H1 (cell line): ENCODE results near the gene SLC22A15. TPM values are rescaled to one million over a fixed set of nuclear protein-coding genes. Genes with fewer than 3 reads are reported as not detected.

Experiments
- CTCF ChIA-PET: fragments of 300-600 bp; sonication (Branson Sonifier 250); formaldehyde crosslinking; loops from one replicate; lab custom pipeline; 2021; ENCODE audit not compliant: partially characterized antibody; lab: Charles Lee
- POLR2A ChIA-PET: fragments of 300-600 bp; sonication (Branson Sonifier 250); formaldehyde crosslinking; loops from one replicate; lab custom pipeline; 2021; ENCODE audit warnings: inconsistent platforms; ENCODE audit not compliant: partially characterized antibody; lab: Charles Lee
- DNase-seq, 2 experiments: peaks; one replicate each; pipeline versions ENCODE4 v3.0.0 to v3.0.0-alpha.2; 2010 to 2022; ENCODE audit warnings: low spot score in 2 of 2, low read depth in 1 of 2, mixed read lengths in 1 of 2
- FAIRE-seq: peaks from 2 replicates; lab custom pipeline; 2011; peaks lifted over from hg19 to GRCh38; lab: Jason Lieb, UNC
- H2AFZ ChIP-seq: 2 replicates; pipeline ENCODE4 v1.8.1; 2012; ENCODE audit warnings: low read length, inconsistent platforms
- H2AK5ac ChIP-seq: 2 replicates; pipeline ENCODE4 v1.6.1; 2013; ENCODE audit warnings: low read depth, low read length
- H2BK120ac ChIP-seq: replicated peaks from 2 replicates; pipeline ENCODE3; 2013; ENCODE audit warnings: low read depth, low read length, inconsistent platforms
- H2BK12ac ChIP-seq: 2 replicates; pipeline ENCODE4 v1.6.1; 2013; ENCODE audit warnings: low read depth, low read length
- H2BK15ac ChIP-seq: 2 replicates; pipeline ENCODE4 v1.6.1; 2013; ENCODE audit warnings: low read length
- H2BK20ac ChIP-seq: 2 replicates; pipeline ENCODE4 v1.6.1; 2013; ENCODE audit warnings: low read length
- H2BK5ac ChIP-seq: 2 replicates; pipeline ENCODE4 v1.6.1; 2013; ENCODE audit warnings: low read depth, low read length
- H3K14ac ChIP-seq: 2 replicates; pipeline ENCODE4 v1.6.1; 2013; ENCODE audit warnings: inconsistent platforms; ENCODE audit not compliant: insufficient read length
- H3K18ac ChIP-seq: 2 replicates; pipeline ENCODE4 v1.6.1; 2013; ENCODE audit warnings: low read length; ENCODE audit errors: extremely low read depth
- H3K23ac ChIP-seq: 2 replicates; pipeline ENCODE4 v1.6.1; 2013; ENCODE audit warnings: inconsistent platforms; ENCODE audit not compliant: insufficient read length
- H3K23me2 ChIP-seq: 2 replicates; pipeline ENCODE4 v1.6.1; 2013; ENCODE audit warnings: low read depth, low read length
- H3K27ac ChIP-seq: 2 replicates; pipeline ENCODE4 v1.6.1; 2011; ENCODE audit warnings: low read depth, low read length, inconsistent platforms
- H3K27me3 ChIP-seq, 4 experiments: replicated peaks in 1 of 4; 1 replicate in 1 of 4; 2 replicates in 3 of 4; pipeline versions ENCODE4 v1.6.1 to v1.8.1; 2011 to 2013; ENCODE audit warnings: low read length in 3 of 4, mild to moderate bottlenecking in 3 of 4, inconsistent platforms in 2 of 4, mixed read lengths in 2 of 4, moderate library complexity in 1 of 4; ENCODE audit not compliant: control insufficient read depth in 3 of 4, insufficient read depth in 3 of 4; ENCODE audit errors: extremely low read depth in 1 of 4
- H3K36me3 ChIP-seq, 4 experiments: 2 replicates each; pipeline versions ENCODE4 v1.6.1 to v1.8.1; 2011 to 2013; ENCODE audit warnings: mild to moderate bottlenecking in 4 of 4, low read length in 3 of 4, moderate library complexity in 2 of 4, control low read depth in 1 of 4, inconsistent platforms in 1 of 4; ENCODE audit not compliant: insufficient read depth in 4 of 4, control insufficient read depth in 2 of 4
- H3K4ac ChIP-seq: replicated peaks from 2 replicates; pipeline ENCODE3; 2013; ENCODE audit warnings: low read length, low read depth, mixed read lengths, inconsistent platforms; ENCODE audit not compliant: insufficient read length
- H3K4me1 ChIP-seq, 4 experiments: replicated peaks in 1 of 4; 1 replicate in 1 of 4; 2 replicates in 3 of 4; pipeline versions ENCODE4 v1.6.1 to v1.8.1; 2011 to 2013; ENCODE audit warnings: low read length in 3 of 4, inconsistent platforms in 2 of 4, mixed read lengths in 1 of 4; ENCODE audit not compliant: insufficient read depth in 4 of 4, control insufficient read depth in 3 of 4
- H3K4me2 ChIP-seq, 2 experiments: 2 replicates each; pipeline versions ENCODE4 v1.6.1 to v1.8.1; 2011 to 2013; ENCODE audit warnings: low read depth in 2 of 2, low read length in 2 of 2, control low read depth in 1 of 2, inconsistent platforms in 1 of 2, mild to moderate bottlenecking in 1 of 2; ENCODE audit not compliant: insufficient read depth in 1 of 2
- H3K4me3 ChIP-seq, 4 experiments: fragments of 200-600, 300-600 bp in 1 of 4; sonication (generic), shearing (Covaris generic), sonication (Bioruptor Twin) in 1 of 4; 2 replicates each; pipeline versions ENCODE4 v1.5.1 to v1.8.1; 2011 to 2016; ENCODE audit warnings: low read length in 4 of 4, low read depth in 3 of 4, control low read depth in 2 of 4, inconsistent platforms in 2 of 4, mild to moderate bottlenecking in 2 of 4, mixed read lengths in 1 of 4, moderate library complexity in 1 of 4; ENCODE audit not compliant: insufficient read depth in 2 of 4; ENCODE audit errors: extremely low read depth in 1 of 4
- H3K56ac ChIP-seq: replicated peaks from 2 replicates; pipeline ENCODE3; 2013; ENCODE audit warnings: low read depth, mild to moderate bottlenecking, mixed read lengths, low read length, inconsistent platforms; ENCODE audit not compliant: insufficient read length
- H3K79me1 ChIP-seq: 2 replicates; pipeline ENCODE4 v1.6.1; 2013; ENCODE audit warnings: low read depth, low read length, control low read depth
- H3K79me2 ChIP-seq, 2 experiments: 2 replicates each; pipeline versions ENCODE4 v1.6.1 to v1.8.1; 2012 to 2013; ENCODE audit warnings: low read length in 2 of 2, mild to moderate bottlenecking in 2 of 2, inconsistent platforms in 1 of 2; ENCODE audit not compliant: insufficient read depth in 2 of 2, control insufficient read depth in 1 of 2
- H3K9ac ChIP-seq, 4 experiments: replicated peaks in 1 of 4; 1 replicate in 1 of 4; 2 replicates in 3 of 4; pipeline versions ENCODE4 v1.6.1 to v1.8.1; 2011 to 2013; ENCODE audit warnings: low read depth in 3 of 4, low read length in 3 of 4, control low read depth in 2 of 4, mild to moderate bottlenecking in 2 of 4, moderate library complexity in 2 of 4, inconsistent platforms in 1 of 4; ENCODE audit errors: extremely low read depth in 1 of 4
- H3K9me3 ChIP-seq, 2 experiments: 2 replicates each; pipeline versions ENCODE4 v1.6.1 to v1.8.1; 2012 to 2013; ENCODE audit warnings: mild to moderate bottlenecking in 2 of 2, moderate library complexity in 2 of 2, control low read depth in 1 of 2, inconsistent platforms in 1 of 2, low read depth in 1 of 2, low read length in 1 of 2, mixed read lengths in 1 of 2; ENCODE audit not compliant: insufficient read depth in 2 of 2
- H4K20me1 ChIP-seq, 2 experiments: replicated peaks in 1 of 2; 2 replicates each; pipeline versions ENCODE3 to v1.8.1; 2011 to 2013; ENCODE audit warnings: inconsistent platforms in 2 of 2, low read length in 2 of 2, mild to moderate bottlenecking in 1 of 2; ENCODE audit not compliant: insufficient read depth in 2 of 2, control insufficient read depth in 1 of 2
- H4K5ac ChIP-seq: 2 replicates; pipeline ENCODE4 v1.6.1; 2013; ENCODE audit warnings: low read length, low read depth, mixed read lengths, inconsistent platforms; ENCODE audit not compliant: insufficient read length
- H4K8ac ChIP-seq: 2 replicates; pipeline ENCODE4 v1.8.0; 2013; ENCODE audit warnings: mild to moderate bottlenecking, moderate library complexity, low read length, inconsistent platforms; ENCODE audit not compliant: insufficient read depth; ENCODE audit errors: extremely low read depth
- H4K91ac ChIP-seq: replicated peaks from 2 replicates; pipeline ENCODE3; 2013; ENCODE audit warnings: low read length, mixed read lengths, inconsistent platforms; ENCODE audit not compliant: insufficient read length
- FOSL1 ChIP-seq: IDR thresholded peaks from 2 replicates; pipeline ENCODE4 v1.6.1; 2011; ENCODE audit warnings: mild to moderate bottlenecking, low read depth, low read length, moderate library complexity; ENCODE audit not compliant: insufficient read depth
- NRF1 ChIP-seq: IDR thresholded peaks from 2 replicates; pipeline ENCODE4 v1.6.1; 2011; ENCODE audit warnings: mild to moderate bottlenecking, low read depth, low read length, improper control_type of control experiment
- WGBS, 2 experiments: shearing (Covaris generic) in 1 of 2; methylation state at CpG; one replicate each; pipeline versions ENCODE4 v1.1.6 to v1.1.7; 2013 to 2015; ENCODE audit warnings: low lambda C conversion rate in 2 of 2, mixed read lengths in 2 of 2, inconsistent platforms in 1 of 2, low coverage in 1 of 2, missing lambda C conversion rate in 1 of 2; ENCODE audit not compliant: insufficient replicate concordance in 2 of 2, insufficient coverage in 1 of 2, insufficient read length in 1 of 2; ENCODE audit errors: extremely low coverage in 1 of 2, missing lambda C conversion rate in 1 of 2; 5-methylcytosine and 5-hydroxymethylcytosine counted together
- polyA plus RNA-seq, 7 experiments: library from polyadenylated mRNA; depleted of rRNA in 3 of 7; stranded (reverse) in 5 of 7; unstranded in 2 of 7; fragments of >200 nt in 5 of 7; fragments of 200-250 nt in 2 of 7; gene quantifications; 1 replicate in 5 of 7; 2 replicates in 1 of 7; 4 replicates in 1 of 7; pipeline versions ENCODE4 v1.2.1 to v1.2.3, GENCODE V29; 2011 to 2013; ENCODE audit warnings: missing spikeins in 2 of 7, mixed read lengths in 2 of 7
- total RNA-seq: library from RNA; stranded (reverse); fragmentation: NEBNext Ultra II Directional; extraction: Animal tissue kit (Norgen Biotek cat#: 25700); gene quantifications from 2 replicates; pipeline ENCODE4 v1.2.1, GENCODE V29; 2021
- TF ChIP-seq, protein P1 (sequence below), 3 experiments: IDR thresholded peaks; 1 replicate in 2 of 3; 2 replicates in 1 of 3; pipeline versions ENCODE4 v1.5.1 to v1.6.1; 2011; ENCODE audit warnings: low read length in 3 of 3, mild to moderate bottlenecking in 3 of 3, inconsistent platforms in 2 of 3, low read depth in 1 of 3, moderate library complexity in 1 of 3; ENCODE audit not compliant: insufficient read depth in 1 of 3; ENCODE audit errors: control extremely low read depth in 1 of 3

The SLC22A15 gene
- total and polyA plus RNA-seq, 2 of the 8 experiments (the other 6 are each of a cell fraction or from before 2014, with no cell fraction given): 3.2 to 3.3 TPM

DNA sequence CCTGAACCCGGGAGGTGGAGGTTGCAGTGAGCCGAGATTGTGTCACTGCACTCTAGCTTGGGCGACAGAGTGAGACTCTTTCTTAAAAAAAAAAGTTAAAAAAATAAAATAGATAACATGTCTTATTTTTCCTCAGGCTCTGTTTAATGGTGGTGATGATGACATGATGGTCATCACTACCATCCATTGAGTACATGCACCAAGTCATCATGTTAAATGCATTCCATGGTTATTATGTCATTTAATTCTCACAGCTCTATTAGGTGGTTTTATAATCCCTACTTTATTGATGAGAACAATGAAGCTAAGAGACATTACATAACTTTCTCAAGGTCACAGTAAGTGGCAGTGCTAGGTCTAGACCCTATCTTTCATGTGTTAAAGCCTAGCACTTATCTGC lies 100.5 kb downstream of the SLC22A15 start:
- H4K8ac ChIP-seq: no peak overlapping the region
- H2BK20ac ChIP-seq: no peak overlapping the region
- DNase-seq (no peak), FAIRE-seq (no peak)
- no peak overlapping the region for H2BK120ac ChIP-seq
- H3K4me3 ChIP-seq: no peak overlapping the region
- H3K36me3 ChIP-seq: no peaks in the 10 kb centered on the region
- no peaks in the 10 kb centered on the region for H3K79me1 ChIP-seq
- no peak overlapping the region for H3K4me2 ChIP-seq
- H3K23ac ChIP-seq: no peak overlapping the region
- H3K27ac ChIP-seq: no peak overlapping the region
- H3K23me2 ChIP-seq: no peaks in the 10 kb centered on the region; the same call in 1 of the 2 replicates
- no peak overlapping the region for H3K14ac ChIP-seq
- H3K18ac ChIP-seq: no peak overlapping the region
- H4K5ac ChIP-seq: no peak overlapping the region
- no peak overlapping the region for H2BK12ac ChIP-seq
- 91% methylated on average over 3 of the region's 3 CpGs; no CpG with 5 or more reads in 1 of the 2 experiments for WGBS, 2 experiments
- H2BK5ac ChIP-seq: no peak overlapping the region
- no peaks in the 10 kb centered on the region for H3K9me3 ChIP-seq
- H2AFZ ChIP-seq: no peak overlapping the region
- H2AK5ac ChIP-seq: no peak overlapping the region
- no peaks in the 10 kb centered on the region for H3K79me2 ChIP-seq
- no peak for TF ChIP-seq FOSL1
- TF ChIP-seq, protein P1, sequence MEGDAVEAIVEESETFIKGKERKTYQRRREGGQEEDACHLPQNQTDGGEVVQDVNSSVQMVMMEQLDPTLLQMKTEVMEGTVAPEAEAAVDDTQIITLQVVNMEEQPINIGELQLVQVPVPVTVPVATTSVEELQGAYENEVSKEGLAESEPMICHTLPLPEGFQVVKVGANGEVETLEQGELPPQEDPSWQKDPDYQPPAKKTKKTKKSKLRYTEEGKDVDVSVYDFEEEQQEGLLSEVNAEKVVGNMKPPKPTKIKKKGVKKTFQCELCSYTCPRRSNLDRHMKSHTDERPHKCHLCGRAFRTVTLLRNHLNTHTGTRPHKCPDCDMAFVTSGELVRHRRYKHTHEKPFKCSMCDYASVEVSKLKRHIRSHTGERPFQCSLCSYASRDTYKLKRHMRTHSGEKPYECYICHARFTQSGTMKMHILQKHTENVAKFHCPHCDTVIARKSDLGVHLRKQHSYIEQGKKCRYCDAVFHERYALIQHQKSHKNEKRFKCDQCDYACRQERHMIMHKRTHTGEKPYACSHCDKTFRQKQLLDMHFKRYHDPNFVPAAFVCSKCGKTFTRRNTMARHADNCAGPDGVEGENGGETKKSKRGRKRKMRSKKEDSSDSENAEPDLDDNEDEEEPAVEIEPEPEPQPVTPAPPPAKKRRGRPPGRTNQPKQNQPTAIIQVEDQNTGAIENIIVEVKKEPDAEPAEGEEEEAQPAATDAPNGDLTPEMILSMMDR (IDR thresholded peaks at IDR 0.05; ENCODE audit: control extremely low read depth in 1 of 3, insufficient read depth in 1 of 3, low read depth in 1 of 3, low read length in 3 of 3): no peak
- no peak for TF ChIP-seq NRF1
- no peak overlapping the region for H4K91ac ChIP-seq
- H3K4ac ChIP-seq: no peak overlapping the region
- no peaks in the 10 kb centered on the region for H3K4me1 ChIP-seq
- CTCF ChIA-PET: interaction anchor here (0.7 kb wide), 1 partner anchor 305 kb away, joined by 3 read pairs; no protein-coding TSS in a partner anchor
- no peaks in the 10 kb centered on the region for H3K27me3 ChIP-seq
- H3K56ac ChIP-seq: no peak overlapping the region
- no peaks in the 10 kb centered on the region for H4K20me1 ChIP-seq
- H2BK15ac ChIP-seq: no peak overlapping the region
- H3K9ac ChIP-seq: no peak overlapping the region
- POLR2A ChIA-PET: no interaction called here
